Measurements from ENCODE around the gene C1QTNF9.

The C1QTNF9 gene

DNA sequence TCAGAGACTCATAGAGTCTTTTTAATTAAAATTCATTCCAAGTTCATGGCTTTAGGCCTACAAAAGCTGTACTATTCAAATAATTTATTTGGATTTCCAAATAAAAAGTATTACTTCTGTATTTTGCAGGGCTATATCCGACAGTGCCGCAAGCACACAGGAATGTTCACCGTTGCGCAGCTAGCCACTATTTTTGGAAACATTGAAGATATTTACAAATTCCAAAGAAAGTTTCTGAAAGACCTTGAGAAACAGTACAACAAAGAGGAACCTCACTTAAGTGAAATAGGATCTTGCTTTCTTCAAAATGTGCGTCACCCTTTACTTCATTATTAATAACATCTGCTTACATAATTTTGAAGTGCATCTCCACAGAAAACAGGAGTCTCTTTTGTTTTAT is 20.5 kb upstream of the C1QTNF9 start:
- H3K9me3 ChIP-seq (ENCODE audit: low read length), result peaks cover 3% of the 10 kb centered on the region
- no peak overlapping the region for H3K4me3 ChIP-seq (ENCODE audit: low read length)
- H3K4me1 ChIP-seq (ENCODE audit: insufficient read depth, low read length), result peaks cover 3% of the 10 kb centered on the region
- no peak overlapping the region for H2AFZ ChIP-seq (ENCODE audit: low read depth, low read length)
- H3K27me3 ChIP-seq (ENCODE audit: insufficient read depth, low read length), result no peaks in the 10 kb centered on the region
- H3K36me3 ChIP-seq (ENCODE audit: insufficient read depth, low read length), result peaks cover 55% of the 10 kb centered on the region

- Histone ChIP-seq H3K9me3 (ENCODE audit: low read length) (peaks cover 3% of the 10 kb centered on the region), H2AFZ (ENCODE audit: low read depth, low read length) (no peak overlapping the region), H3K4me1 (ENCODE audit: insufficient read depth, low read length) (peaks cover 3% of the 10 kb centered on the region), H3K27me3 (ENCODE audit: insufficient read depth, low read length) (no peaks in the 10 kb centered on the region), H3K36me3 (ENCODE audit: insufficient read depth, low read length) (peaks cover 51% of the 10 kb centered on the region), H3K4me3 (ENCODE audit: low read length) (no peak overlapping the region)
Measured at GRCh38 chr13:24290280-24290932, 19.0 kb upstream of the C1QTNF9 start.

- Histone ChIP-seq H3K4me1 (ENCODE audit: insufficient read depth, low read length) (peaks cover 3% of the 10 kb centered on the region), H3K4me3 (ENCODE audit: low read length) (no peak overlapping the region), H2AFZ (ENCODE audit: low read depth, low read length) (no peak overlapping the region), H3K36me3 (ENCODE audit: insufficient read depth, low read length) (peaks cover 48% of the 10 kb centered on the region), H3K9me3 (ENCODE audit: low read length) (peaks cover 3% of the 10 kb centered on the region), H3K27me3 (ENCODE audit: insufficient read depth, low read length) (no peaks in the 10 kb centered on the region)
Measured at GRCh38 chr13:24292481-24292880, 16.9 kb upstream of the C1QTNF9 start.

GRCh38 chr13:24293746-24294145 is 15.6 kb upstream of the C1QTNF9 start:
- H3K4me1 ChIP-seq (ENCODE audit: insufficient read depth, low read length), result peaks cover 3% of the 10 kb centered on the region
- H3K9me3 ChIP-seq (ENCODE audit: low read length), result peaks cover 3% of the 10 kb centered on the region
- H3K27me3 ChIP-seq (ENCODE audit: insufficient read depth, low read length), result no peaks in the 10 kb centered on the region
- no peak overlapping the region for H3K4me3 ChIP-seq (ENCODE audit: low read length)
- peaks cover 56% of the 10 kb centered on the region for H3K36me3 ChIP-seq (ENCODE audit: insufficient read depth, low read length)
- no peak overlapping the region for H2AFZ ChIP-seq (ENCODE audit: low read depth, low read length)

- Histone ChIP-seq H3K4me3 (ENCODE audit: low read length) (no peak overlapping the region), H3K4me1 (ENCODE audit: insufficient read depth, low read length) (no peaks in the 10 kb centered on the region), H3K27me3 (ENCODE audit: insufficient read depth, low read length) (no peaks in the 10 kb centered on the region), H2AFZ (ENCODE audit: low read depth, low read length) (no peak overlapping the region), H3K36me3 (ENCODE audit: insufficient read depth, low read length) (peaks cover 63% of the 10 kb centered on the region), H3K9me3 (ENCODE audit: low read length) (no peaks in the 10 kb centered on the region)
Measured at GRCh38 chr13:24299488-24300114, 9.8 kb upstream of the C1QTNF9 start.

DNA sequence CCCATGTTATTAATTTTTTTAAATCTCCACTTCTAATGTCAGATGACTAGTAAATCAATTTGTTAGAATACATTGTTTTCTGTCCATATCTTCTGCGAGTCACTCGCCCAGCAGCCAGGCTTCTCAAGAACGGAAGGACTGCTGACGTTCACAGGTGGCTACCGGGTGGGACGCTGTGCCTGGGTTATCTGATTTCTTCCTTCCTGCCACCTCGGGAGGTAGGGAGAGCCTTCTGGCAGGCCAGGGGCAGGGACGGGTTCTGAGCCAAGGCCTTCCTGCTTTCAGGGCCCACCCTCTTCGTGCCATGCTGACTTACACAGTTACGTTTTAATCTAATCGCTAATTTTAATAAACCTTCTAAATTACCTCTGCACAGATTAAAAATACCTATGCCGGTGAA is 7.9 kb upstream of the C1QTNF9 start:
- Histone ChIP-seq H3K9me3 (ENCODE audit: low read length) (no peaks in the 10 kb centered on the region), H2AFZ (ENCODE audit: low read depth, low read length) (no peak overlapping the region), H3K36me3 (ENCODE audit: insufficient read depth, low read length) (peaks cover 59% of the 10 kb centered on the region), H3K4me3 (ENCODE audit: low read length) (no peak overlapping the region), H3K27me3 (ENCODE audit: insufficient read depth, low read length) (no peaks in the 10 kb centered on the region), H3K4me1 (ENCODE audit: insufficient read depth, low read length) (no peaks in the 10 kb centered on the region)

DNA sequence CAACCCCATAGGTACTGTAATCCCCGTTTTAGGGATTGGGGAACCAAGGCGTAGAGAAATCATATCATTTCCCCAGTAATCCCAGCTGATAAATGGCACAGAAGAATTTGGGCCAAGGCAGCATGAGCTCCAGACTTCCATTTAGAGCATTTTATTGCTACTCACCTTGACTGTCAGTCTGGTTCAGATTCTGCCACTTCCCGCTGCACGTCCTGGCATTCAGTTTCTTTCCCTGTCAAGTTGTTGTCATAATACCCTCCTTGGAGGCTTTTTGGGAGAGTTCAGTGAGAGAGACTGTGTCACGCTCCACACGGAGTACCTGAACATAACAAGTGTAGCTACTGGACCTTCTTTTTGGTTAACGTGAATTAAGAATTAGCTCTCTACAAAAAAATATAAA is 7.5 kb upstream of the C1QTNF9 start:
- no peak overlapping the region for H2AFZ ChIP-seq (ENCODE audit: low read depth, low read length)
- H3K36me3 ChIP-seq (ENCODE audit: insufficient read depth, low read length), result peaks cover 58% of the 10 kb centered on the region
- no peaks in the 10 kb centered on the region for H3K4me1 ChIP-seq (ENCODE audit: insufficient read depth, low read length)
- H3K4me3 ChIP-seq (ENCODE audit: low read length), result no peak overlapping the region
- H3K27me3 ChIP-seq (ENCODE audit: insufficient read depth, low read length), result no peaks in the 10 kb centered on the region
- no peaks in the 10 kb centered on the region for H3K9me3 ChIP-seq (ENCODE audit: low read length)

DNA sequence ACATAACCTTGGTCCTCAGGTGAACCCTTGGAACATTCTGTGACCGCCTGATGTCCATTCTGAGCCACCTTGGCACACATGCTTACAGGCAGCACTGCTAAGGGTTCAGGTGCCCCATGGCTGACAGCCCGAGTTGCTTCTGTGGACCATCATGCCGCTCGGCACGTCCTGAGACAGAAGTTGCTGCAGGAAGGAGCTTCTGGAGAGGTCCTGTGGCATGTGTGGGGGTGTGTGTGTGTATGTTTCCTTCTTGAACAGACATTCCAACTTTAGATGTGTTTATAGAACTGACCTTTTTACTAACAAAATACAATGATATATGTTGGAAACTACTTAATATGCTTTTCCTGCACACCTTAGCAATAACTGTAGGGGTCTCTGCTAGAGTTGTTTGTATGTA is 4.8 kb upstream of the C1QTNF9 start:
- no peaks in the 10 kb centered on the region for H3K27me3 ChIP-seq (ENCODE audit: insufficient read depth, low read length)
- H3K9me3 ChIP-seq (ENCODE audit: low read length), result no peaks in the 10 kb centered on the region
- H3K36me3 ChIP-seq (ENCODE audit: insufficient read depth, low read length), result peaks cover 34% of the 10 kb centered on the region
- no peak overlapping the region for H2AFZ ChIP-seq (ENCODE audit: low read depth, low read length)
- H3K4me3 ChIP-seq (ENCODE audit: low read length), result no peak overlapping the region
- H3K4me1 ChIP-seq (ENCODE audit: insufficient read depth, low read length), result no peaks in the 10 kb centered on the region

DNA sequence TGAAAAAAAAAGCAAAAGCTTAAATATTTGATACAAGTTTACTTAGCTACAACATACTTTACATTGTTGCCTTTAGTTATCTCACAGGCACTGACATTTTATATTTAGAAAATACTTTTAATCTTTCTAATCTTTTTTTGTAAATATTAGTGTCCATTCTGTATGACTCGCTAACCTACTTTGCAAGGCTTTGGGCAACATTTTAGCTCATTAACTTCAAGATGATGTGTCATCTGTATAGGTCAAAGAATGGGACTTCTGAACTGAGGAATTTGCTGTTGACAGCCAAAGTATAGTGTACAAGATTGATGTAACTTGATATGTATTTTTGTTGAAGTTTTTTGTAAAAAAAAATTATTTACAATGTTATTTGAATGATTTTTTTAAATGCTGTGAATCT is 2.7 kb upstream of the C1QTNF9 start:
- no peaks in the 10 kb centered on the region for H3K9me3 ChIP-seq (ENCODE audit: low read length)
- no peak overlapping the region for H3K4me3 ChIP-seq (ENCODE audit: low read length)
- H3K27me3 ChIP-seq (ENCODE audit: insufficient read depth, low read length), result no peaks in the 10 kb centered on the region
- H3K36me3 ChIP-seq (ENCODE audit: insufficient read depth, low read length), result peaks cover 20% of the 10 kb centered on the region
- no peak overlapping the region for H2AFZ ChIP-seq (ENCODE audit: low read depth, low read length)
- no peaks in the 10 kb centered on the region for H3K4me1 ChIP-seq (ENCODE audit: insufficient read depth, low read length)

DNA sequence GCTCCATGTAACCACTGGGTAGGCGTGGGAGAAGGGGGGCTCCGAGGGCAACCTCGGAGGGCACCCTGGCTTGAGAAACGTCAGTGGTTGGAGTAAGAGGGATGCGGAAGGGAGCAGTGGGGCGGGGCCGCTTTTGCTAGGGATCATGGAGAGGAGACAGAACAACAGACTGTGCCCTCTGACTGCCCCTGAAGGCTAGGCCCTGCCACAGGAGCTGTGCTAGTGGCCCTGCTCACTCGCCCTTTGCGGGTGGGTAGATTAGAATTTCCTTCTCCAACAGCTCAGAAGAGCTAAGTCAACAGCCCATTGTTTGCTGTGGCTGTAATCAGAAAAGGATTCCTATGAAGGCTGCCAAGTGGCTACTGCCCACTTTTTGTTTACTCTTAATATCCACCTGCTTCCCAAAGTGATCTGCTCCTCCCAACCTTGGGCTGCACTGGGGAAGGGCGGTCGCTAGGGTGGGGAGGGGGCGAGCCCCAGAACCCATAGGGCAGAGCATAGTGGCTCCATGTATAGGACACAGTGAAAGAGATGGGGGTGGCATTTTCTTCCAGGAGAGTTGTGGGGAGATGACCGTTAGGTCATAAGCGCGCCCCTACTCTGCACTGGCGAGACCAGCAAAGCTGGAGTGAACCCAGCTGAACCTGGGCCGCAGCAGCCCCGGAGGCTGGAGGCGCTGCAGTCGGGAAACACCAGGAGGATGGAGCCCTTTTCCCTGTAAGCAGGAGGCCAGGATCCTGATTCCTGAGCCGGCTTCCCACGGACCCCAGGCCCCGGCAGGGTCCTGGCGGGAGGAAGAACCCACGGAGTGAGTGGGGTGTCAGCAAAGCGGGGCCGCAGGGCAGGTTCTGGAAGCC is 1.9 kb upstream of the C1QTNF9 start:
- Histone ChIP-seq H3K27me3 (ENCODE audit: insufficient read depth, low read length) (no peaks in the 10 kb centered on the region), H2AFZ (ENCODE audit: low read depth, low read length) (no peak overlapping the region), H3K36me3 (ENCODE audit: insufficient read depth, low read length) (peaks cover 19% of the 10 kb centered on the region)

DNA sequence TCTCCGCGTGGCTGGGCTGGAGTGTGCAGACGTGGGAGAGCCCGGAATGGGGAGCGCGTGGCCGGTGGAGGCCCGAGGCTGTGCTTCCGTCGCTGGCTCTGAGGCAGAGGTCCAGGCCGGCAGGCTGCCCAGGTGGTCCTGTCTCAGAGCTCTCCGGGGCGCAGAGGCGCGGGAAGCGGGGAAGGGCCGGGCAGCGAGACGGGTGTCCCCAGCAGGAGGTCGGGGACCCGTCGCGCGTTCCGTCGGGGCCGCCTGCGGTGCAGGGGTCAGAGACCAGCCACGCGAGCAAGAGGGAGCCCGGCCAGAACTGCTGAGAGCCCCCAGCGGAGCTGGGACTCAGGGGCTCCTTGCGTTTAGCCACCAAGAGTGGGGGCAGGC is 1.3 kb upstream of the C1QTNF9 start:
- Histone ChIP-seq H3K4me1 (ENCODE audit: insufficient read depth, low read length) (no peaks in the 10 kb centered on the region), H2AFZ (ENCODE audit: low read depth, low read length) (no peak overlapping the region), H3K27me3 (ENCODE audit: insufficient read depth, low read length) (no peaks in the 10 kb centered on the region), H3K4me3 (ENCODE audit: low read length) (no peak overlapping the region), H3K36me3 (ENCODE audit: insufficient read depth, low read length) (peaks cover 14% of the 10 kb centered on the region), H3K9me3 (ENCODE audit: low read length) (no peaks in the 10 kb centered on the region)

More for the DNA sequence above, 1.9 kb upstream of the C1QTNF9 start:
- no peak overlapping the region for H3K4me3 ChIP-seq (ENCODE audit: low read length)
- H3K9me3 ChIP-seq (ENCODE audit: low read length), result no peaks in the 10 kb centered on the region
- H3K4me1 ChIP-seq (ENCODE audit: insufficient read depth, low read length), result no peaks in the 10 kb centered on the region

GRCh38 chr13:24308488-24309020 is 826 bp upstream of the C1QTNF9 start:
- Histone ChIP-seq H3K4me1 (ENCODE audit: insufficient read depth, low read length) (no peaks in the 10 kb centered on the region), H3K36me3 (ENCODE audit: insufficient read depth, low read length) (peaks cover 11% of the 10 kb centered on the region), H3K9me3 (ENCODE audit: low read length) (no peaks in the 10 kb centered on the region), H3K4me3 (ENCODE audit: low read length) (no peak overlapping the region), H3K27me3 (ENCODE audit: insufficient read depth, low read length) (no peaks in the 10 kb centered on the region), H2AFZ (ENCODE audit: low read depth, low read length) (no peak overlapping the region)

DNA sequence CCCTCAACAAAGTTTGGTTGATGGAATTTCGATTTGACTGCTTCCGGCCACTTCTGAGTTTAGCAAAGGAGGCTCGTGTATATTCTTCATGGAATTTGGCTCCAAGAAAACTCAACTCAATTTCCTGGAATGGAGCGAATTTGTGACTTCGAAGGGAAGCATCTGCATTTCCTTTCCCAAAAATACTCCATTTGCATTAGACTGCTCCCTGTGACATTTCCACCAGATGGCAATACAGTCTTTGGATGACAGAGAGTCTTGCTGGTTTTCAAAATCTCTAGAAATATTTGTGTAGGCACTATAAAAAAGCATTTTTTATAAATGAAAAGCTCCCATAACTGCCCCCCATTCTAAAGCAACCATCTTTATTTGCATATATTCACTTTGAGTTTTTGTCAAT is 4.1 kb downstream of the C1QTNF9 start:
- no peaks in the 10 kb centered on the region for H3K27me3 ChIP-seq (ENCODE audit: insufficient read depth, low read length)
- no peak overlapping the region for H3K4me3 ChIP-seq (ENCODE audit: low read length)
- H3K9me3 ChIP-seq (ENCODE audit: low read length), result no peaks in the 10 kb centered on the region
- H3K4me1 ChIP-seq (ENCODE audit: insufficient read depth, low read length), result no peaks in the 10 kb centered on the region
- no peaks in the 10 kb centered on the region for H3K36me3 ChIP-seq (ENCODE audit: insufficient read depth, low read length)
- no peak overlapping the region for H2AFZ ChIP-seq (ENCODE audit: low read depth, low read length)
